Muscle layer of duodenum (tissue), 2 donors: ENCODE data around the gene STARD8.
A peak's percentile ranks its signal among the peaks of the same experiment; 100 is the strongest.
"Not testable (repeated sequence)": the region's sequence is repeated elsewhere in the genome, so short reads cannot be mapped to it uniquely, and the experiment has no call there.

Source experiments
- H3K27ac ChIP-seq: one replicate; pipeline ENCODE4 v1.7.0; 2013; ENCODE audit warnings: mild to moderate bottlenecking, low read length
- H3K27me3 ChIP-seq: one replicate; pipeline ENCODE4 v1.7.0; 2013; ENCODE audit warnings: low read depth, mild to moderate bottlenecking, control low read depth, low read length
- H3K36me3 ChIP-seq, 2 donors: one replicate each; pipeline ENCODE4 v1.7.0; 2013; ENCODE audit warnings: low read length in 2 of 2, control low read depth in 1 of 2, mild to moderate bottlenecking in 1 of 2; ENCODE audit not compliant: insufficient read depth in 2 of 2, control insufficient read depth in 1 of 2
- H3K4me1 ChIP-seq, 2 donors: one replicate each; pipeline ENCODE4 v1.7.0; 2013; ENCODE audit warnings: low read length in 2 of 2, mild to moderate bottlenecking in 2 of 2, control low read depth in 1 of 2, moderate library complexity in 1 of 2; ENCODE audit not compliant: insufficient read depth in 2 of 2, control insufficient read depth in 1 of 2
- H3K4me3 ChIP-seq, 2 donors: one replicate each; pipeline ENCODE4 v1.7.0; 2013; ENCODE audit warnings: low read length in 2 of 2, low read depth in 1 of 2, mild to moderate bottlenecking in 1 of 2
- H3K9me3 ChIP-seq, 2 donors: one replicate each; pipeline ENCODE4 v1.7.0; 2013; ENCODE audit warnings: low read length in 2 of 2, control low read depth in 1 of 2, mild to moderate bottlenecking in 1 of 2; ENCODE audit not compliant: control insufficient read depth in 1 of 2
- donor health status: healthy.

Gene STARD8

GRCh38 chrX:68647156-68647957, at the start of gene STARD8:
Gene STARD8, plus strand, starts transcription at chrX:68647666. Its CDS starts 217 bp downstream, at chrX:68647883.
- Histone ChIP-seq H3K9me3 (no peaks in the 10 kb centered on the region), H3K27me3 (no peaks in the 10 kb centered on the region), H3K4me1 (peaks cover 0 to 7% of the 10 kb centered on the region in 2 donors), H3K36me3 (no peaks in the 10 kb centered on the region), H3K27ac (no peak within 1 kb of the TSS), H3K4me3 (peak within 1 kb of the TSS; percentile 7 to 50)

DNA sequence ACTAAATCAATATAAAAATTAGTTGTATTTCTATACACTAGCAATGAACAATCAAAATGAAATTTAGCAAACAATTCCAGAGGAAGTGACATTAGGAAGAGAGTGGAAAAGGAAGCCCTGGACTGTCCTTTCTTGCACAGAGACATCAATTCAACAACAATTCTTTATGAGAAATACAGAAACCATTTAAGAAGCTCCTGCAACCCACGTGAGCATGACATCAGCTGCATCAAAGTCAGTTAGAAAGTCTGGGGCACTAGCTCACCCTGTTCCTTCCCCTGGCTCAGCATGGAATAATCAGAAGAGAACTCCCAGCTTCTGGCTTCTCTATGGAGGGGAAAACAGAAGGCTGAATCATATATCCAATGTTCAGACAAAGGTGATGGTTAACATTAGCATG, 48.6 kb upstream of the STARD8 start:
- Histone ChIP-seq H3K9me3 (peaks cover 0 to 4% of the 10 kb centered on the region in 2 donors), H3K36me3 (no peaks in the 10 kb centered on the region), H3K4me3 (no peak overlapping the region)

DNA sequence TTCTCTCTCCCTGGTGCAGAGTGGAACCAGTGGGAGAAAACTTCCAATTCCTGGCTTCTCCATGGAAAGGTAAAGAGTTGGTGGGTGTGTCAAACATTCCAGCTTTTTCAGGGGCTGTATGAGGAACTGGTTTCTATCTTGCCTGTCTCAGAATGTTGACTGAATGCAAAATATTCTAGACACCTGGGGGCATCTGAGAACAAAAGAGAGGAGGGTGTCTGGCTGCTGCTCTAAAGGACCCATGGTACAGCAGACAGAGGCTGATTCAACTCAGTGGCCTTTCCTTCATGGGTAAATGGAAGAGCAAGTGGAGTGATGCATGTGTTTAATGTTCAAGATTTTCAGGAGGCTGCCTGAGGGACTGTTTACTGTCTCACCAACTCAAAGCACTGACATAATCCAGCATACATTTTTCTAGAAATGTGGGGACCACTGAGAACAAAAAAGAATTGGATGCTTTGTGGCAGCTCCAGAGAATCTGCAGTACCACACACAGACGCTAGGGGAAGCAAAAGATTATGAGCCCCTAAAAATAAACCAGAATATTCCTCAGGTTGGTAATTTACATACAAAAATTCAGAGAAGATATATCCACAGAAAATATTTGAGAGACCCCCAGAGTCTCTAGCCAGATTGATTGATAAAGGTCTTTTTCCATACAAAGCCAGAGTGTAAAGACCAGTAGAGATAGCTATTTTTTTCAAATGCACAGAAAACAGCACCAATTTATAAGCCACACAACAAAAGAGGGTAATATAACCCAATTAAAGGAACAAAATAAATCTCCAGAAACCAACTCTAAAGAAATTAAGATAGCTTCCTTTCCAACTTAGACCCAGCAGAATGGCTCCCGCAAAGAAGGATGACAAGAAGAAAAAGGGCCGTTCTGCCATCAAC, 48.0 kb upstream of the STARD8 start:
- H3K9me3 ChIP-seq, result peaks cover 0 to 3% of the 10 kb centered on the region in 2 donors
- H3K27me3 ChIP-seq, result no peaks in the 10 kb centered on the region
- no peak overlapping the region for H3K4me3 ChIP-seq
- no peaks in the 10 kb centered on the region for H3K36me3 ChIP-seq
- H3K4me1 ChIP-seq, result no peaks in the 10 kb centered on the region
- H3K27ac ChIP-seq, result no peak overlapping the region

More for the DNA sequence above, 48.6 kb upstream of the STARD8 start:
- Histone ChIP-seq H3K27me3 (no peaks in the 10 kb centered on the region), H3K4me1 (no peaks in the 10 kb centered on the region), H3K27ac (no peak overlapping the region)

GRCh38 chrX:68604216-68604615, 43.2 kb upstream of the STARD8 start:
- H3K4me3 ChIP-seq, H3K27ac ChIP-seq, H3K27me3 ChIP-seq, H3K36me3 ChIP-seq, H3K9me3 ChIP-seq, H3K4me1 ChIP-seq: not testable (repeated sequence)

DNA sequence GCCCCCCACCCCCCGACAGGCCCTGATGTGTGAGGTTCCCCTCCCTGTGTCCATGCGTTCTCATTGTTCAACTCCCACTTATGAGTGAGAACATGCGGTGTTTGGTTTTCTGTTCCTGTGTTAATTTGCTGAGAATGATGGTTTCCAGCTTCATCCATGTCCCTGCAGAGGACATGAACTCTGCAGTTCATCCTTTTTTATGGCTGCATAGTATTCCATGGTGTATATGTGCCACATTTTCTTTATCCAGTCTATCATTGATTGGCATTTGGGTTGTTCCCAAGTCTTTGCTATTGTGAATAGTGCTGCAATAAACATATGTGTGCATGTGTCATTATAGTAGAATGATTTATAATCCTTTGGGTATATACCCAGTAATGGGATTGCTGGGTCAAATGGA, 32.7 kb upstream of the STARD8 start:
- not testable (repeated sequence) for H3K27me3 ChIP-seq, H3K36me3 ChIP-seq, H3K27ac ChIP-seq, H3K9me3 ChIP-seq, H3K4me1 ChIP-seq, H3K4me3 ChIP-seq

DNA sequence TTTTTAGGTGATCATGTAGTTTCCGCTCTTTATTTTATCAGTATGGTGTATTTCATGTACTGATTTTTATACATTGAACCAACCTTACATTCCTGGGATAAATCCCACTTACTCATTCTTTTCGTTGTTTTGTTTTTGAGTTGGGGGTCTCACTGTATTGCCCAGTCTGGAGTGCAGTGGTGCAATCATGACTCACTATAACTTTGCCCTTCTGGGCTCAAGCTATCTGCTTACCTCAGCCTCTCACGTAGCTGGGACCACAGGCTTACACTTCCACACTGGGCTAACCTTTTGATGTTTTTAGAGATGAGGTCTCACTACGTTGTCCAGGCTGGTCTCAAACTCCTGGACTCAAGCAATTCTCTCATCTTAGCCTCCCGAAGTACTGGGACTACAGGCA, 19.5 kb upstream of the STARD8 start:
- no peak overlapping the region for H3K4me3 ChIP-seq
- H3K27ac ChIP-seq, result no peak overlapping the region
- H3K27me3 ChIP-seq, result no peaks in the 10 kb centered on the region
- no peaks in the 10 kb centered on the region for H3K9me3 ChIP-seq
- H3K4me1 ChIP-seq, result no peaks in the 10 kb centered on the region
- H3K36me3 ChIP-seq, result no peaks in the 10 kb centered on the region

DNA sequence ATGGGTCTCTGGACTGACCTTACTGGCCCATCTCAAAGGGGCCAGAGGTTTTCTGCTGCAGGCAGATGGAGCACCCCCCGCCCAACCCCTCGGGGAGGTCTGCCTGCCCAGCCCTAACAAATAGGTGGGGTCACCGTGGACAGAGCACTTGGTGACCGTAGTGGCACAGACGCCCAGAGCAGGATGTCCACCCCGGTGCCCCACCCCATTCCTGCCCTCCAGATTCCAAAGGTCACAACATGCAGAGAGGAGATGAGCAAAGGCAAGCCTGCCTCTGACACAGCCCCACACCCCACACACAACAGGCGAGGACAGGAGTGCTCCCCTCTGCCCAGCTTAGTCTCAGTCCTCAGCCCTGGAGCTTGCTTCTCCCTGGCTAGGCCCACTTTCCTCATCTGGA, 17.5 kb upstream of the STARD8 start:
- not testable (repeated sequence) for H3K4me1 ChIP-seq

DNA sequence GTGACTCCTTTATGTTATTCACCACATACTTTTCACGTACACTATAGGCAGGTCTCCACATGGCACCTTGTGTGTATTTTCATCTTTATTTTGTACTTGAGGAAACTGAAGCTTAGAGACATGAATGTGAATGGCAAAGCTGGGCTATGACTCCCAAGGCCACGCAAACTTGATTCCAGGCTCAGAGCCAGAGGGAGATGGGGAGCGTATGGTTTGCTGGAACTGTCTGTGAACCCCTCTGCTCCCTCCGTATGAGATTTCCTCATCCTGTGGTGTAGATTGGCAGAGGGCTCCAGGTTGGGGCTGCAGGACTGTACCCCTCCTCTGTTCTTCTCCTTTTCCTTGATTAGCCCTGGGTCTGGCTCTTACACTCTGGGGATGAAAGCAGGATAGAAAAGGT, 16.1 kb upstream of the STARD8 start:
- Histone ChIP-seq H3K27me3 (no peaks in the 10 kb centered on the region), H3K36me3 (no peaks in the 10 kb centered on the region), H3K4me3 (no peak overlapping the region)

More for the DNA sequence above, 17.5 kb upstream of the STARD8 start:
- H3K36me3 ChIP-seq, H3K4me3 ChIP-seq, H3K27ac ChIP-seq, H3K9me3 ChIP-seq, H3K27me3 ChIP-seq: not testable (repeated sequence)

DNA sequence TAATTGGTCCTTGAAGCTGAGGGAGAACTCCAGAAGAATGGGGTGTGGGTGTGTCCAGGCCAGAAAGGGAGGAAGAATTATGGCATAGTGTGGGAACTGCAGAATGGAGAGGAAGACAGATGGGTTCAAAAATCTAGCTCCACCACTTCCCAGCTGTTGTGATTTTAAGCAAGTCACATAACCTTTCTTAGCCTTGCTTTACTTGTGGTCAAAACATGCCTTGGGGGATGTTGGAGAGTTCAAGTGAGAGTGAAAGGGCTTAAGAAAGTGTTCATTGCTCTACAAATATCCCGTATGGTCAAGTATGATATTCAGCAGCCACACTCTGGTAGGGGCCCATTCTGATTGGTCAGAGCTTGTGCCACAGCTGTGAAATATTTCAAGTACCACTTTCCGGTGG, 15.0 kb upstream of the STARD8 start:
- no peak overlapping the region for H3K4me3 ChIP-seq
- no peaks in the 10 kb centered on the region for H3K27me3 ChIP-seq
- H3K27ac ChIP-seq, result no peak overlapping the region
- H3K9me3 ChIP-seq, result no peaks in the 10 kb centered on the region
- no peaks in the 10 kb centered on the region for H3K36me3 ChIP-seq
- no peaks in the 10 kb centered on the region for H3K4me1 ChIP-seq

More for the DNA sequence above, 16.1 kb upstream of the STARD8 start:
- Histone ChIP-seq H3K9me3 (no peaks in the 10 kb centered on the region), H3K4me1 (no peaks in the 10 kb centered on the region), H3K27ac (no peak overlapping the region)

- H3K27ac ChIP-seq, result no peak overlapping the region
- H3K4me3 ChIP-seq, result no peak overlapping the region
- no peaks in the 10 kb centered on the region for H3K4me1 ChIP-seq
- H3K27me3 ChIP-seq, result no peaks in the 10 kb centered on the region
- H3K9me3 ChIP-seq, result no peaks in the 10 kb centered on the region
- H3K36me3 ChIP-seq, result no peaks in the 10 kb centered on the region
Observed at GRCh38 chrX:68633981-68634380, 13.5 kb upstream of the STARD8 start.

DNA sequence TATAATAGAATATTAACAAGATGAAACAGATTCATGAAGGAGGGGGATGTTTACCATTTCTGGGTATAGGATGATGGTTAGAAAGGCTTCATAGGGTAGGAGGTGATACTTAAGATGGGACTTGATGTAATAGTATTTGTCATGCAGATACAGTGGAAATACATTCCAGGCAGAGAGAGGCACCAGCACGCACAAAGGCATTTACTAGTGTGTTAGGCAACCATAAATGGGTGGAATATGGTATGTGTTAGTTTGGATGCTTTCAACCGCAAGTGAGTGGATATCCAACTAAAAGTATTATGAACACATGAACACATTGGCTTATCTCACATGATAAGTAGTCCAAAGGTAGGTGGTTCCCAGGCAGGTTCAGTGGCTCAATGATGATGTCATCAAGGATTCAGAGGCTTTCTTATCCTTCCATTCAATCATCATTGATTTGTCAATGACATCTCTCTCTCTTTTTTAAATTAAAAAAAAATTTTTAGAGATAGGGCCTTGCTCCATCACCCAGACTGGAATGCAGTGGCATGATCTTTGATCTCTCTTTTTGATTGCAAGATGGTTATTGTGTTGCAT, 12.7 kb upstream of the STARD8 start:
- no peak overlapping the region for H3K27ac ChIP-seq
- no peak overlapping the region for H3K4me3 ChIP-seq
- no peaks in the 10 kb centered on the region for H3K9me3 ChIP-seq
- H3K4me1 ChIP-seq, result no peaks in the 10 kb centered on the region
- no peaks in the 10 kb centered on the region for H3K36me3 ChIP-seq
- no peaks in the 10 kb centered on the region for H3K27me3 ChIP-seq
